ENCODE data around the gene ALAS1.

DNA sequence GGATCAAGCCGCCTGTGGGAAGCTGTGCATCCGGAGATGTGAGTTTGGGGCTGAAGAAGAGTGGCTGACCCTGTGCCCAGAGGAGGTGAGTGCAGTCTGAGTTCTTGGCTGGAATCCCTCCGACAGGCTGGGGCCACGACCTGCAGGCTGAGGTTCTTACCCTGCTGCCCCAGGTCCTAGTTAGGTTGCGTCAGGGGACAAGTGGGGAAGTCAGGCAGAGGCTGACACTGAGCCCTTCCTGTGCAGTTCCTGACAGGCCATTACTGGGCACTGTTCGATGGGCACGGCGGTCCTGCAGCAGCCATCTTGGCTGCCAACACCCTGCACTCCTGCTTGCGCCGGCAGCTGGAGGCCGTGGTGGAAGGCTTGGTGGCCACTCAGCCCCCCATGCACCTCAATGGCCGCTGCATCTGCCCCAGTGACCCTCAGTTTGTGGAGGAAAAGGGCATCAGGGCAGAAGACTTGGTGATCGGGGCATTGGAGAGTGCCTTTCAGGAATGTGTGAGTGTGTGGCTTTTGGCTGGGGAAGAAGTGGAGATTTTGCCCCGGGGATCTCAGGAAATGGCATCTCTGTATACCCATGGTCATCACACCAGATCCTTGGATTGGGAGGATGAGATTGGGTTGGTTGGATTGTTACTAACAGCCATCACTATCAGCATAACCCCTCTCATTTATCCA lies 48.9 kb downstream of the ALAS1 start:
- TF ChIP-seq POLR2AphosphoS5 (IDR thresholded peaks at IDR 0.05; ENCODE audit: insufficient read depth in 1 of 2, low read depth in 1 of 2) (no peak), POLR2A (IDR thresholded peaks at IDR 0.05) (no peak)
- TF ChIP-seq, protein P1, sequence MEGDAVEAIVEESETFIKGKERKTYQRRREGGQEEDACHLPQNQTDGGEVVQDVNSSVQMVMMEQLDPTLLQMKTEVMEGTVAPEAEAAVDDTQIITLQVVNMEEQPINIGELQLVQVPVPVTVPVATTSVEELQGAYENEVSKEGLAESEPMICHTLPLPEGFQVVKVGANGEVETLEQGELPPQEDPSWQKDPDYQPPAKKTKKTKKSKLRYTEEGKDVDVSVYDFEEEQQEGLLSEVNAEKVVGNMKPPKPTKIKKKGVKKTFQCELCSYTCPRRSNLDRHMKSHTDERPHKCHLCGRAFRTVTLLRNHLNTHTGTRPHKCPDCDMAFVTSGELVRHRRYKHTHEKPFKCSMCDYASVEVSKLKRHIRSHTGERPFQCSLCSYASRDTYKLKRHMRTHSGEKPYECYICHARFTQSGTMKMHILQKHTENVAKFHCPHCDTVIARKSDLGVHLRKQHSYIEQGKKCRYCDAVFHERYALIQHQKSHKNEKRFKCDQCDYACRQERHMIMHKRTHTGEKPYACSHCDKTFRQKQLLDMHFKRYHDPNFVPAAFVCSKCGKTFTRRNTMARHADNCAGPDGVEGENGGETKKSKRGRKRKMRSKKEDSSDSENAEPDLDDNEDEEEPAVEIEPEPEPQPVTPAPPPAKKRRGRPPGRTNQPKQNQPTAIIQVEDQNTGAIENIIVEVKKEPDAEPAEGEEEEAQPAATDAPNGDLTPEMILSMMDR (IDR thresholded peaks at IDR 0.05), result no peak
